NOMO-1 treated with dmso at 0.1 percent for 144 hours (cell line): ENCODE data around the gene RELB.

Experiments
- DNase-seq: peaks from one replicate; lab custom pipeline; 2025; ENCODE audit not compliant: unreplicated experiment; lab: John Stamatoyannopoulos, UW

Gene RELB

GRCh38 chr19:45021971-45022370 lies 20.7 kb downstream of the RELB start:
- DNase-seq = no peak

GRCh38 chr19:45023048-45023447 lies 21.8 kb downstream of the RELB start:
- DNase-seq = no peak

- DNase-seq = no peak
Measured at GRCh38 chr19:45025264-45025663, 24.0 kb downstream of the RELB start.

DNA sequence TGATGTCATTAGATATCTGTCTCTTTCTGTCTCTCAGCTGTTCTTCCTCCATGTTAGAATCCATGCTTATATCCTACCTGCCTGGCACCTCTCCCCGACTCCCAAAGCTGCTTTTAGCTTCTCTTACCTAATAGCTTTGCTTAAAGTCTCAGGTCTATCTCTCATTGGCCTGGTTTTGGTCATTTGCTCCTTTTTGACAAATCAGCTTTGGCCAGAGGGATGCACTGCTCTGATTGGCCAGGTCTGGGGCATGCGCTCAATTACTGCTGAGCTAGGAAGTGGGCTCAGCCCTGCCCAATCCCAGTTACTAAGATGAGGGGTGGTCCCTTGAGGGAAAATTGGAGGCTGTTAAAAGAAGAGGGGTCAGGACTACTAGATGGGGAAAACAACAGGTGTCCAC lies 26.1 kb downstream of the RELB start:
- DNase-seq = no peak

DNA sequence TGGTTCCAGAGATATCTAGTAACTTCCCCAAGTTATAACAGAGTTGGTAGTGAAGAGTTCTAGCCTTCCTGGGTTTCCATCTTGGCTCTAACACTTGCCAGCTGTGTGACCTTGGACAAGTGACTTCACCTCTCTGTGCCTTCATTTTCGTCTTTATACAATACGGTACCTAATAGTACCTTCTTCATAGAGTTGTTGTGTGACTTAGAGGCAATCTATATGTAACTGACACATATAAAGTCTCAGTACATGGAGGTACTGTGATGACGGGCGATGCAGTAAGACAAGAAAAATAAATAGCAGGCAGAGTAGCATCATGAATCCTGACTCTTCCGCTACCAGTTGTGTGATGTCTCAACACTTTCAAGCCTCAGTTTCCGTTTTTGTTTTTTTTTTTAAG lies 29.6 kb downstream of the RELB start:
- no peak for DNase-seq

- DNase-seq = no peak
Measured at GRCh38 chr19:45032421-45032820, 31.2 kb downstream of the RELB start.

- no peak for DNase-seq
Measured at GRCh38 chr19:45035755-45036154, 34.5 kb downstream of the RELB start.

DNA sequence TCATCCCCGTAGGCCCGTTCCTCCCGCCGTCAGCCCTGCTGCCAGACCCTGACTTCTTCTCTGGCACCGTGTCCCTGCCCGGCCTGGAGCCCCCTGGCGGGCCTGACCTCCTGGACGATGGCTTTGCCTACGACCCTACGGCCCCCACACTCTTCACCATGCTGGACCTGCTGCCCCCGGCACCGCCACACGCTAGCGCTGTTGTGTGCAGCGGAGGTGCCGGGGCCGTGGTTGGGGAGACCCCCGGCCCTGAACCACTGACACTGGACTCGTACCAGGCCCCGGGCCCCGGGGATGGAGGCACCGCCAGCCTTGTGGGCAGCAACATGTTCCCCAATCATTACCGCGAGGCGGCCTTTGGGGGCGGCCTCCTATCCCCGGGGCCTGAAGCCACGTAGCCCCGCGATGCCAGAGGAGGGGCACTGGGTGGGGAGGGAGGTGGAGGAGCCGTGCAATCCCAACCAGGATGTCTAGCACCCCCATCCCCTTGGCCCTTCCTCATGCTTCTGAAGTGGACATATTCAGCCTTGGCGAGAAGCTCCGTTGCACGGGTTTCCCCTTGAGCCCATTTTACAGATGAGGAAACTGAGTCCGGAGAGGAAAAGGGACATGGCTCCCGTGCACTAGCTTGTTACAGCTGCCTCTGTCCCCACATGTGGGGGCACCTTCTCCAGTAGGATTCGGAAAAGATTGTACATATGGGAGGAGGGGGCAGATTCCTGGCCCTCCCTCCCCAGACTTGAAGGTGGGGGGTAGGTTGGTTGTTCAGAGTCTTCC lies 36.3 kb downstream of the RELB start:
- DNase-seq = no peak

DNA sequence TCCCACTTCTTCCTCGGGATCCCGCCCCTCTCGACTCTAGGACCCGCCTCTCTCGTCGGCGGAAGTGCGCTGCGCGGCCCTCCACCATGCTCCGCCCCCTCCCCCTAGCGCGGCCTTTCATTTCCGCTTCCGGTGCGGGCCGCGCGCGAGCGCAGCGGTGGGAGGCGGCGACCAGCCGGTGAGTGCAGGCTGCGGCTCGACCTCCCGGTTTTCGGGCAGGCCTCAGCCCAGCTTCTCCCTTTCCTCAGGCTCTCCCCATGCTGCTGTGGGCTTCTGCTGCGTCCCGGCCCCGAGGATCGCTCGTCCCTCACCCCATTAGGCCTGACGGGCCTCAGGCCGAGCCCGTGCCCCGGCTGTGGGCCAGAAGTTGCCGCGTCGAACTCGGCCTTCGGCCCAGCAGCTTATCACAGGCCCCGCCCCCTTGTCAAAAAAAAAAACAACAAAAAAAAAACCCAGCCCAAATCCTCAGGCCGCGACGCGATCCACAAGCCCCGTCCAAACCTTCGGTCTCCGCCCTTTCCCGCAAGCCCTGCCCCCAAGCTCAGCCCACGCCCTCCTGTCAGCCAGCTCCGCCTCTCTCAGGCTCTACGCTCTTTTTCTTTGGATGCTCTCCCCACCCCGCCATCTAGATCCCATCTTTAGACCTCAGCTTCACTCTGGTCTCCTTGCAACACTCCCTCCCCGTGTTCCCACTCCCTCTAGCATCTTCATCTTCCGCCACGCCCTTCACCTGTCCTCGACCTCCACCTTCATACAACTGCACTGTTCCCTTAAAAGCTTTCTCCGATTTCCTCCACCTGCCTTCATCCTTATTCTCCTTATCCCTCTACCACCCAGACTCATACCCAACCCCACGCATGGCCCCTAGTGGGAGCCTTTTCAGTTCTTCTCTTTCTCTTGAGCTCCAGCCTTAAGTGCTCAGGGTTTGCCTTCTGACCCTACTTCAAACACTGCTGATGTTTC lies 37.9 kb downstream of the RELB start, which contains the start of gene CLASRP:
Gene CLASRP, plus strand, starts transcription at position 115 of the 963 bp plus-strand sequence. CDS start 1,168 bp downstream, outside the sequence.
- DNase-seq = peak; percentile 83

GRCh38 chr19:45040059-45040771 lies 39.0 kb downstream of the RELB start:
- peak; percentile 48 for DNase-seq

DNA sequence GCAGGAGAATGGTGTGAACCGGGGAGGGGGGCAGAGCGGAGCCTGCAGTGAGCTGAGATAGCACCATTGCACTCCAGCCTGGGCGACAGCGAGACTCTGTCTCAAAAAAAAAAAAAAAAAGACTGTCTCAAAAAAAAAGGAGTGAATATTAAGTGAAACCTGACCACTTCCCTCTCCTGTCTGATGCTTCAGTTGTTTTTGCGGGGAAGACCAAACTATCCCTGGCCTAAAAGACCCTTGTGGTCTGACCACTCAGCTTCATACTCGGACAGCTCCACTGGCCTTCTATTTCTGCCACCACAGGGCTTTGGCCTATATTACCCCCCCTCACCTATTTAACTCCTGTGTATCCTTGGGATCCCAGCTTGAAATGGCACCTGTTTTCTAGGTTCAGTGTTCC lies 39.9 kb downstream of the RELB start:
- no peak for DNase-seq

DNA sequence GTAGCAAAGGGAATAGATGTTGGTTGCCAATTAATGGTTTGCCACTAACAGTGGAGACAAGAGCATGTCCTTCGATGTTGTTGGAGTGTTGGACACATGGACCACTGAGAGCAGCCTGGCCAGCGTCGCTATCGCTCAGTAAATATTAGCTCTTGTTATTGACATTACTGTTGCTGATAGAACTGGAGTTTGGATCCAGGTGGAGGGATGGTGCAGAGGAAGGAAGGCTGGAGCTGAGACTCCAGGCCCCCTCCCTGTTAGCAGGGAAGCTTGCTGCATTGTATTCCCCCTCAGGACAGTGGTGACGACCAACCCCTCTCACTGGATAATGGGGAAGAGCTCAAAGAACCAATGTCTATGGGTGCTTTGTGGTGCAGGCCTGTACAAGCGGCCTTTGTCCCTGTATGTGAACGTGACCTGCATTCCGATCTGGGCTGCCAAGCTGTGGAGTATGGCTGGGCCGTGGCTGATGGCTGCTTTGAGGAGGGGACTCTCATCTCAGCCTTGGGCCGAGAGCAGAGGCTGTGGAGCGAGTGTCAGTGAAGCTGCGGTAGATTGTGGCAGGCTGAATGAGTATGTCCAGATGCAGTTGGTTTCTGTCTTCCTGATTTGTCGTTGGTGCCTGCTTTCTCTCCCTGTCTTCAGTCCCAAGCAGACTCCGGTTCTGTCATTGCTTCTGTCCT lies 44.5 kb downstream of the RELB start:
- DNase-seq = no peak

- no peak for DNase-seq
Measured at GRCh38 chr19:45046355-45046754, 45.1 kb downstream of the RELB start.

DNA sequence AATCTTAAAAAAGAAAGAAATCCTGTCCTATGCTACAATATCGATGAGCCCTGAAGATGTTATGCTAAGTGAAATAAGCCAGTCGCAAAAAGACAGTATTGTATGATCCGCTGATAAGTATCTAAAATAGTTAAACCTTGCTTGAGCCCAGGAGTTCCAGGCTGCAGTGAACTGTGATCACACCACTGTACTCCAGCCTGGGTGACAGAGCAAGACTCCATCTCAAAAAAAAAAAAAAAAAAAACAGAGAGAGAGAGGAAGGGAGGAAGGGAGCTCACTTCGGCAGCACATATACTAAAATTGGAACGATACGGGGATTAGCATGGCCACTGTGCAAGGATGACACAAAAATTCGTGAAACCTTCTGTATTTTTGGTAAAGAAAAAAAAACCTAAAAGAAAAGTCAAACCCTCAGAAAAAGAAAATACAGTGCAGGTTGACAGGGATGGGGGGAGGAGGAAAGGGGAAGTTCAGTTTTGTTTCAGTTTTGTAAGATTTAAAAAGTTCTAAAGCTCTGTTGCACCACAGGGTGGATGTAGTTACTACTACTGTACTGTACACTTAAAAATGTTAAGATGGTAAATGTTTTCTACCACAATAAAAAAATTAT lies 46.0 kb downstream of the RELB start:
- peak; percentile 70 for DNase-seq

DNA sequence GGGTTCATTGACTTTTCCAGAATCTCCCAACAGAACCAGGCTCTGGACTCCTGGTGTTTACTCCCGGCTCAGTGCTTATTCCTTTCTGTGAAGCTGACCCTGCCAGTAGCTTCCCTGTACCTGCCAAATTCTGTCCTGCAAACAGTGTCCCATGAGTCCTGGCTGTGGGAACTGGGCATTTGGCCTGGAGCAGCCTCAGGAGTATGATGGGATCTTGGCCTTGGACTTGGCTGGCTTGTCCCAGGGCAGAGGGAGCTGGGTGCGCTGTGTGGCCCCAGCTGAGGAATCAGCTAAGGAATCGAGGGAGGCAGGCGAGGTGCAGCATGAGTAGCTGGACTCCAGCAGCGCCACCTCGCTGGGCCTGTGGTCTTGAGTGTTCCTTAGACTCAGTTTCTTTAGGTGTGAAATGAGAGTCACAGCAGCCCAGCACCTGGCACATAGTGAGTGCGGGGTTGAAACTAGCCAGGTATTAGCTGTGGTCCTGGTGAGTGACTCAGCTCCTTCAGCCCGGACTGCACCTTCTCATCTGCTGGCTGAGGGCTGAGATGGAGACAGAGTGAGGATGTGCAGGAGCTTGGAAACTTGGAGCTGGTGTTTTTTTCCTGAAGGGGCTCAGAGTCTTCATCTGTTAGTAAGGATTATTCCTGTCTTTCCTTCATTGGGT lies 47.9 kb downstream of the RELB start:
- no peak for DNase-seq

- no peak for DNase-seq
Measured at GRCh38 chr19:45050036-45050435, 48.8 kb downstream of the RELB start.

GRCh38 chr19:45051929-45052579 lies 50.8 kb downstream of the RELB start:
- no peak for DNase-seq

DNA sequence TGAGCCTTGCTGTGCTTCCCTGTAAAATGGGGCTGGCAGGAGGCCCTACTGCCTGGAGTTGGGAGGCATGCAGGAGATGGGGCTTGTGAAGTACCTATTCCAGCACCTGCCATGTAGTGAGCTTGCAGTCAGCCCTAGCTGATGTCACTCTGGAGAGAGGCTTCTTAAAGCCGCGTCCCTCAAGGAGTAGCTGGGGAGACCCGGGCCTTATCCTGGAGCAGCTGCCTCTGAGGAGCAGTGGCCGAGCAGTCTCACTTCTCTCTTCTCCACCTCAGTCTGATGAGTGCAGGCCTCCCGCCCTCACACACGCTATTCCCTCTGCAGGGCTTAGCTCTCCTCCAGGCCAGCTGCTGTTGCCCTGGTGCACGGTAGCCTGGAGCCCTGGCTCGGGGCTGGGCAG lies 55.6 kb downstream of the RELB start:
- DNase-seq = no peak

- no peak for DNase-seq
Measured at GRCh38 chr19:45057444-45057843, 56.2 kb downstream of the RELB start.
